Measurements from ENCODE around the gene NLRX1.
A peak's percentile ranks its signal among the peaks of the same experiment; 100 is the strongest.
"Not testable (repeated sequence)": the region's sequence is repeated elsewhere in the genome, so short reads cannot be mapped to it uniquely, and the experiment has no call there.

Gene NLRX1

GRCh38 chr11:119153049-119153818 lies 15.3 kb upstream of the NLRX1 start:
- DNase-seq, result no peak

GRCh38 chr11:119154178-119154577 lies 14.3 kb upstream of the NLRX1 start:
- no peak for DNase-seq

GRCh38 chr11:119155733-119156492 lies 12.6 kb upstream of the NLRX1 start:
- DNase-seq, result peak in 1 of 2 experiments; percentile 14

GRCh38 chr11:119156496-119156895 lies 12.0 kb upstream of the NLRX1 start:
- DNase-seq, result no peak

GRCh38 chr11:119157063-119157462 lies 11.5 kb upstream of the NLRX1 start:
- DNase-seq, result no peak

- no peak for DNase-seq
These were observed 10.1 kb upstream of the NLRX1 start for GRCh38 chr11:119158467-119158866.

GRCh38 chr11:119160151-119160550 lies 8.4 kb upstream of the NLRX1 start:
- no peak for DNase-seq

- no peak for DNase-seq
These were observed 6.7 kb upstream of the NLRX1 start for GRCh38 chr11:119161871-119162270.

- no peak for DNase-seq
These were observed 2.0 kb upstream of the NLRX1 start for GRCh38 chr11:119166368-119167076.

- DNase-seq, result not testable (repeated sequence)
These were observed 1.5 kb upstream of the NLRX1 start for GRCh38 chr11:119167077-119167458.

- DNase-seq, result no peak
These were observed 592 bp upstream of the NLRX1 start for GRCh38 chr11:119167933-119168332.

- DNase-seq, result no peak
These were observed 776 bp downstream of the NLRX1 start for GRCh38 chr11:119169282-119169719.

GRCh38 chr11:119172513-119172912 lies 4.0 kb downstream of the NLRX1 start:
- no peak for DNase-seq

GRCh38 chr11:119173453-119173852 lies 4.9 kb downstream of the NLRX1 start:
- DNase-seq, result no peak

- DNase-seq, result peak; percentile 25 to 85
These were observed 7.1 kb downstream of the NLRX1 start for GRCh38 chr11:119175493-119176077.

GRCh38 chr11:119178166-119178680 lies 9.7 kb downstream of the NLRX1 start:
- no peak for DNase-seq

GRCh38 chr11:119179342-119179741 lies 10.8 kb downstream of the NLRX1 start:
- DNase-seq, result no peak

GRCh38 chr11:119179983-119180382 lies 11.5 kb downstream of the NLRX1 start:
- peak; percentile 10 to 44 for DNase-seq

- no peak for DNase-seq
These were observed 12.5 kb downstream of the NLRX1 start for GRCh38 chr11:119180729-119181676.

- no peak for DNase-seq
These were observed 13.3 kb downstream of the NLRX1 start for GRCh38 chr11:119181677-119182412.

- not testable (repeated sequence) for DNase-seq
These were observed 15.9 kb downstream of the NLRX1 start for GRCh38 chr11:119184399-119184798.

Data from NCI-H524 (cell line).